NOMO-1 treated with dmso at 0.1 percent for 144 hours (cell line): ENCODE measurements around the gene PRIM2.
"Not testable (repeated sequence)": the region's sequence is repeated elsewhere in the genome, so short reads cannot be mapped to it uniquely, and the experiment has no call there.

Experiments
- DNase-seq: peaks from one replicate; lab custom pipeline; 2025; ENCODE audit not compliant: unreplicated experiment; lab: John Stamatoyannopoulos, UW

The PRIM2 gene

GRCh38 chr6:57444787-57445186, 127.4 kb downstream of the PRIM2 start:
- not testable (repeated sequence) for DNase-seq

DNA sequence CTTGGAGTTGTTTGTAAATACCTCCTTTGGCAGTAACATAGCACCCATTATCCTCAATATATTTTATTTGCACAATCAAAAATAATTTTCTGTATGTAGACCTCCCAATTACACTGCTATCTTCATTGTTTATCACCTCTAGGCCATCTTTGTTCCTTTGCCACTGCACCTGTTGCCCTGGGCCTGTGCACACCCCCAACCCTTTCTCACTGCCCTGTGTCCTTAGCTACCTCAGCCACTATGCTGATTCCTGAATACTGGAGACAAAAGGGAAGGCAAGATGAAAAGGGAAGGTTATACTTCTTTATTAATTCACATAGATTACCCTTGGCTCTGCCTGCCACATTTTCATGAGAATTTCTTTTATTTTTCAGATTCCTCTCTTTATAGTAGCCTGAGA, 127.9 kb downstream of the PRIM2 start:
- not testable (repeated sequence) for DNase-seq

GRCh38 chr6:57445790-57446468, 128.5 kb downstream of the PRIM2 start:
- DNase-seq: not testable (repeated sequence)

- DNase-seq: not testable (repeated sequence)
Observed at GRCh38 chr6:57449496-57450066, 132.2 kb downstream of the PRIM2 start.

- DNase-seq: not testable (repeated sequence)
Observed at GRCh38 chr6:57459781-57460180, 142.4 kb downstream of the PRIM2 start.

DNA sequence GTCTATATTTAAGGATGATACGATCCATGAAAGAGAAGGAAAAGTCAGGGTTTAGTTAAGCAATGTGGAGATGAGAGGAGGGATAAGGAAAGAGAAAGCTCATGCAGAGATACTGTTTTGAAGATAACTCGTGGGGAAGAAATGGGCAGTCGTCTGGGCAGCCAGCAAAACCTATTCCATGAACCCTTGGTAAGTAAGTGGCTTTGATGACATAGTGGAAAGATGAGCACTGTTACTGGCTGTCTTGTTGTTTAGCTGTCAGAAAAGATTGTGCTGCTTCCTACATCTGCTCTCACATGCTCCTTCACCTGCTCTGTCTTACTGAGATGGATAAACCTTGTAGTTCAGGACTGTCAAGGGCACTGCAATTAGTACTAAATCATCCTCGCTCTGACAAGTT, 143.6 kb downstream of the PRIM2 start:
- DNase-seq: not testable (repeated sequence)

- DNase-seq: not testable (repeated sequence)
Observed at GRCh38 chr6:57463809-57464208, 146.4 kb downstream of the PRIM2 start.

- DNase-seq: not testable (repeated sequence)
Observed at GRCh38 chr6:57465968-57466367, 148.5 kb downstream of the PRIM2 start.

- DNase-seq: no peak
Observed at GRCh38 chr6:57469072-57469471, 151.6 kb downstream of the PRIM2 start.

DNA sequence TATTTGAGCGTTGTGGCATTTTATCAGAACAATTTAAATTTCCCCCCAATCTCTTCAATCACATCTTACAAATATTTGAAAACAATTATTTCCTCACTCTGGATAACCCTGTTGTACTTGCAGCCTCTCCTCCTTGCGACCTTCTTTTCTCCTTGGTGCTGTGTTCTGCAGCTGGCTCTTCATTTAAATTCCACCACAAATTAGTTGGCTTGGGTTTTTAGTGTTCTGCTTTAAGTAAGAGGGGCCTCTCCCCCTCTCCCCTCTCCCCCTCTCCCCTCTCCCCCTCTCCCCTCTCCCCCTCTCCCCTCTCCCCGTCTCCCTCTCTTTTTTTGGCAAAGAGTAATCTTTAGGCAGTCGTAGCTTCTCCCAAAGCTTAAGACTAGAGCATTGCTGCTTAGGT, 152.7 kb downstream of the PRIM2 start:
- DNase-seq: not testable (repeated sequence)

GRCh38 chr6:57471314-57471864, 154.0 kb downstream of the PRIM2 start:
- DNase-seq: not testable (repeated sequence)

DNA sequence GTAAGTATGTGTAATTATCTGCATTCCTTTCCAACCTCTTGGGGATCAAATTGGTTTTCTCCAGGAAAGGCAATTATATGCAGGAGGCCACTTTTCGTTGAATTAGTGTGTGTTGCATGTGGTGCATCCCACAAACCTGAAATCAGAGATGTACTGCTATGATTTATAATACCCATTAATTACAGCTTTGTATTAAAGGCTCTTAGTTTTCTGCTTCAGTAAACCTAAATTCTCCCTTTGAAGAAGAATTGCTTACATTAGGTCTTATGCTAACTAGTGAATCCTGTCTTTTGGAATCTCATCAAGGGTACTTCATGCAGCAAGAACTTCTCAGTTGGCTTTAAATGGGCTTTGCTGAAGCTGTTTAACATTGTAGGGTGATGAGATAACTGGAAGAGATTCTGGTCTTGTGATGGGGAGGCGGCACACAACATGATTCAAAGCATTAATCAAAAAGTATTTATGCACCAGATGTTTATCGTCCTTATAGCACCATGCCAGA, 155.5 kb downstream of the PRIM2 start:
- not testable (repeated sequence) for DNase-seq

DNA sequence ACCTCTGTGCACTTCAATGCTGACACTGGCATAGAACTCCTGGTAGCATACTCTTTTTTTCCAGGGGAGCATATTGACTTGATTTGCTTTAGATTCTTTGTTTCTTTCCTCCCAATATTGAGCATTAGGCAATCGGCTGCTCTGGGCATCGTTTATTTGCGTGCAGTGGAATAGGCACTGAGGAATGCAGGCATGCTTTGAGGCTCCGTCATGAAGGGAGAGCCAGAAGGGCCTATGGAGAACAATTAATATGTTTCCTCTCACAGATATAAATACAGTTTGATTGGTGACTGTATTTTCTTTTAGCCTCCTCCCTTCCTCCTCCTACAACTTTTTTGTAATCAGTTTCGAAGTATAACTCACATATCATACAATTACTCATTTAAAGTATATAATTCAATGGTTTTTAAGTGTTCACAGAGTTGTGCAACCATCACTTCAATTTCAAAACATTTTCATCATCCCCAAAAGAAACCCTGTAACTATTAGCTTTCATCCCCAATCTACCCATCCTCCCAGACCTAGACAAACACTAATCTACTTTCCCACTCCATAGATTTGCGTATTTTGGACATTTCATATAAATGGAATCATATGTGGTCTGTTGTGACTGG, 157.5 kb downstream of the PRIM2 start:
- DNase-seq: not testable (repeated sequence)

- not testable (repeated sequence) for DNase-seq
Observed at GRCh38 chr6:57475656-57476055, 158.2 kb downstream of the PRIM2 start.

DNA sequence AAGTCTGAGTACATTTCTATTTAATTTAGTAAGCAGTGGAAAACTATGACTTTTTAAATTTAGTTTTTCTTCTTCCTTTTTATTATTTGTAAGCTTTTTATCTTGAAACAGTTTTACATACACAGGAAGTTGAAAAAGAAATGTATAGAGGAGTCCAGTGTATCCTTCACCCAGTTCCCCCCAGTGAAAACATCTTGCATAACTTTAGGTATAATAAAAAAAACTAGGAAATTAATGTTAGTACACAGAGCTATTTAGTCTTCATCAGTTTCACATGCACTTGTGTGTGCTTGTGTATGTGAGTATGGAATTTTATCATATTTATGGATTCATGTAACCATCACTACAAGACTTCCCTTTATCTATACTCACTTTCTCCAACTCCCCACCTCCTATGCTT, 162.8 kb downstream of the PRIM2 start:
- not testable (repeated sequence) for DNase-seq

DNA sequence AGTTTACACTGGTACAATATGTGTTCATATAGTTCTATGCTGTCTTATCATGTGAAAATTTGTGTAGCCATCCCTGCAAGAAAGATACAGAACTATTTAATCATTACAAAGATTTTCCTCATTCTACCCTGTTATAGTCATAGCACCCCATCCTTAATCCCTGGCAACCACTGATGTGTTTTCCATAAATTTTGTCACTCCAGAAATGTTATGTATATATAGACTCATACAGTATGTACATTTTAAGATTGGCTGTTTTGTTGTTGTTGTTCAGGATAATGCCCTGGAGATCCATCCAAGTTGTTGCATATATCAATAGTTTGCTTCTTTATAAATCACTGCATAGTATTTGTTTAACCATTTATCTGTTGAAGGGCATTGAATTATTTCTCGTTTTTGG, 163.7 kb downstream of the PRIM2 start:
- DNase-seq: not testable (repeated sequence)

- DNase-seq: not testable (repeated sequence)
Observed at GRCh38 chr6:57482471-57482870, 165.0 kb downstream of the PRIM2 start.

DNA sequence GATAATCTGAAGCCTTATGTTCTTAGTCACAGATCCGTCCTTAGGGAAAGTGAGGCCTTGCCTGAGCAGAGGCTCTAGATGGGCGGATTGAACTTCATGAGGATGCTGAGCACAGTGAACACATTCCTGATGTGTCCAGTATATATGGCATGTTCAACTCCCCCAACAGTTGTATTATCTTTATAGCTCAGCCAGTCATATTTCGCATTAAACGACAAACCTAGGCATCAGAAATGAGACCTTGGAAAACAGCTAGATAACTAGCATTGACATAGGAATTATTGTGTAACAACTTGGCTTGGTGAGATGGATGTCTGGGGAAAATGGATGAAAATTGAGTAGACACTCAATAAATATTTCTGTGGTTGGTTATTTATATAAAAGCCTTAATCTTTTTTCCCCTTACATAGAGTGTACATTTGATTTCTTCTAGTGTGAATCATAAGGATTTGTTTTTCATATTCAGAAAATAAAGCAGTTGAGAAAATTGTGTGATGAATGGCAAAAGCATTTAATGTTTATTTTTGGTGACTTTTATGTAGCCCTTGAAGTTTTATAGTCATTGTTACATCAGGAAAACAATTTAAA, 169.2 kb downstream of the PRIM2 start:
- not testable (repeated sequence) for DNase-seq

DNA sequence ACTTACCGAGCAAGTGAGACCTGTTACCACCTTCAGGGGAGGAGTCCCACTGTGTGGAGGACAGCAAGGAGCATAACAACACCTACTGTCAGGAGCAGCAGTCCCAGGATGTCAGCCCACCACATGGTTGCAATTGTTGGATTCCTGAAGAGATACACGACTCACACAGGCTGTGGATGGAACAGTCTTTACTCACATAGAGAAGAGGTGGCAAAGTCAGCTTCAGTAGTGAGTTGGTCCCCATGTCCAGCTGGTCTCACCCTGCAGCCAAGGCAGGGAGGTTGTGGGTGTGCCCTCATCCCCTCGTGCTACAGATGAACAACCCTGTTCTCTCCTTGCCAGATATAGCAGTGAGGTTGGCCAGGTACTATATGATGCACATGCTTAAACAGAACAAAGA, 171.1 kb downstream of the PRIM2 start:
- DNase-seq: not testable (repeated sequence)

- DNase-seq: not testable (repeated sequence)
Observed at GRCh38 chr6:57489887-57490286, 172.5 kb downstream of the PRIM2 start.

DNA sequence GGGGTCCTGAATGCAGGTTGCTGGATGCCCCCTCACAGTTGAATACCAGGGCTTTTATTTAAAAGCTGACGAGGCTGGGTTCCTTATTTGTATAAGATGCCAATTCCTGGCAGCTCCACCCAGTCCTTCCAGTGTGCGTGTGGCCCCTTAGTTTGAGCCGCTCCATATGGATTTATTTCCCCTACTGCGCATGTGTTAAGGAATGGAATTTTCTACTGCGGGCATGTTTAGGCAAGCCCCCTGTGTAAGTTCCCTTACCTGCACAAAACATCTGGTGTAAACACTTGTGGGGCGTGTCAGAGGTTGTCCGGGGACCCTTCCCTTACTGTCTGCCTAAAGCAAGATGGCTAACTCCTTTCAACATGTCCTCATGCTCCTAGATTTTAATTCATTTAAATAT, 174.4 kb downstream of the PRIM2 start:
- DNase-seq: not testable (repeated sequence)
